DOHH2 (cell line): ENCODE measurements around the gene TCEAL7.

Source experiments
- H3F3A ChIP-seq: fragments of 200-600 bp; sonication (generic), shearing (Covaris generic); 2 replicates; pipeline ENCODE4 v1.6.0; 2016; ENCODE audit warnings: antibody characterized with exemption, mild to moderate bottlenecking; ENCODE audit not compliant: control insufficient read depth, insufficient read depth
- H3K27ac ChIP-seq: fragments of 200-600 bp; sonication (generic); 2 replicates; pipeline ENCODE4 v1.5.1; 2014; ENCODE audit warnings: low read depth, mild to moderate bottlenecking, low read length, moderate library complexity
- H3K27me3 ChIP-seq: fragments of 200-600 bp; sonication (generic); 2 replicates; pipeline ENCODE4 v1.6.1; 2014; ENCODE audit warnings: mild to moderate bottlenecking, low read length, mixed read lengths; ENCODE audit not compliant: control insufficient read depth
- H3K36me3 ChIP-seq: fragments of 200-600 bp; sonication (generic); 2 replicates; pipeline ENCODE4 v1.6.1; 2014; ENCODE audit warnings: mild to moderate bottlenecking, low read length, moderate library complexity, mixed read lengths; ENCODE audit not compliant: control insufficient read depth
- H3K4me1 ChIP-seq: fragments of 200-600 bp; sonication (generic); 2 replicates; pipeline ENCODE4 v1.6.1; 2014; ENCODE audit warnings: mild to moderate bottlenecking, low read length, mixed read lengths; ENCODE audit not compliant: control insufficient read depth
- H3K4me2 ChIP-seq: fragments of 200-600 bp; sonication (generic); 2 replicates; pipeline ENCODE4 v1.6.0; 2014; ENCODE audit warnings: mild to moderate bottlenecking, low read length, moderate library complexity
- H3K4me3 ChIP-seq: fragments of 200-600 bp; sonication (generic); 2 replicates; pipeline ENCODE4 v1.5.1; 2014; ENCODE audit warnings: mild to moderate bottlenecking, low read length, mixed read lengths
- H3K79me2 ChIP-seq: fragments of 200-600 bp; sonication (generic); 2 replicates; pipeline ENCODE4 v1.6.1; 2014; ENCODE audit warnings: mild to moderate bottlenecking, low read length, mixed read lengths; ENCODE audit not compliant: control insufficient read depth
- H3K9me2 ChIP-seq: fragments of 200-600 bp; sonication (generic); replicated peaks from 2 replicates; pipeline ENCODE4 v1.6.1; 2014; ENCODE audit warnings: mild to moderate bottlenecking, low read length, mixed read lengths; ENCODE audit not compliant: control insufficient read depth
- H3K9me3 ChIP-seq: fragments of 200-600 bp; sonication (generic); 2 replicates; pipeline ENCODE4 v1.6.1; 2014; ENCODE audit warnings: antibody characterized with exemption, low read length, mixed read lengths; ENCODE audit not compliant: control insufficient read depth, insufficient read depth
- H4K20me1 ChIP-seq: fragments of 200-600 bp; sonication (generic); 2 replicates; pipeline ENCODE4 v1.6.0; 2014; ENCODE audit warnings: low read depth, mild to moderate bottlenecking, antibody characterized with exemption, low read length, moderate library complexity; ENCODE audit not compliant: control insufficient read depth, insufficient read depth
- CTCF ChIP-seq: fragments of 200-600 bp; sonication (generic); IDR thresholded peaks from one replicate; pipeline ENCODE4 v1.5.1; 2014; ENCODE audit warnings: antibody characterized with exemption, mild to moderate bottlenecking, low read depth, low read length; ENCODE audit not compliant: poor library complexity, severe bottlenecking
- EZH2phosphoT487 ChIP-seq: fragments of 200-600 bp; sonication (generic); IDR thresholded peaks from 2 replicates; pipeline ENCODE4 v1.6.1; 2017; ENCODE audit warnings: borderline replicate concordance, mild to moderate bottlenecking, antibody characterized with exemption, low read length, moderate library complexity, mixed read lengths

The TCEAL7 gene

GRCh38 chrX:103376118-103376978 lies 46.3 kb downstream of the TCEAL7 start, which contains the start of gene BEX3:
Gene BEX3, plus strand, starts transcription at chrX:103376538. Its CDS starts 984 bp downstream, at chrX:103377522.
- Histone ChIP-seq H3K9me3 (no peaks in the 10 kb centered on the region), H3K27ac (no peak within 1 kb of the TSS), H3K9me2 (no peaks in the 10 kb centered on the region), H3K27me3 (no peaks in the 10 kb centered on the region), H4K20me1 (no peaks in the 10 kb centered on the region), H3K4me2 (no peak within 1 kb of the TSS), H3K79me2 (no peaks in the 10 kb centered on the region), H3K4me3 (no peak within 1 kb of the TSS), H3F3A (no peaks in the 10 kb centered on the region), H3K36me3 (no peaks in the 10 kb centered on the region), H3K4me1 (no peaks in the 10 kb centered on the region)
- TF ChIP-seq EZH2phosphoT487: no peak
- TF ChIP-seq CTCF: no peak

- Histone ChIP-seq H3K27me3 (no peaks in the 10 kb centered on the region), H3F3A (no peaks in the 10 kb centered on the region), H3K4me1 (no peaks in the 10 kb centered on the region), H3K79me2 (no peaks in the 10 kb centered on the region), H3K27ac (no peak overlapping the region), H3K4me2 (no peak overlapping the region), H3K9me3 (no peaks in the 10 kb centered on the region), H3K36me3 (no peaks in the 10 kb centered on the region), H3K4me3 (no peak overlapping the region), H3K9me2 (no peaks in the 10 kb centered on the region), H4K20me1 (no peaks in the 10 kb centered on the region)
- TF ChIP-seq EZH2phosphoT487 (no peak), CTCF (no peak)
Measured at GRCh38 chrX:103376979-103377324, 46.9 kb downstream of the TCEAL7 start.

GRCh38 chrX:103378990-103379389 lies 49.0 kb downstream of the TCEAL7 start:
- H3K9me3 ChIP-seq: no peaks in the 10 kb centered on the region
- no peak overlapping the region for H3K4me3 ChIP-seq
- no peaks in the 10 kb centered on the region for H3K9me2 ChIP-seq
- H3K27ac ChIP-seq: no peak overlapping the region
- no peaks in the 10 kb centered on the region for H4K20me1 ChIP-seq
- no peaks in the 10 kb centered on the region for H3K79me2 ChIP-seq
- no peaks in the 10 kb centered on the region for H3K36me3 ChIP-seq
- H3F3A ChIP-seq: no peaks in the 10 kb centered on the region
- H3K4me2 ChIP-seq: no peak overlapping the region
- TF ChIP-seq CTCF (no peak), EZH2phosphoT487 (no peak)
- H3K27me3 ChIP-seq: no peaks in the 10 kb centered on the region
- H3K4me1 ChIP-seq: no peaks in the 10 kb centered on the region
